HUDEP-2 (cell line): Measurements from ENCODE around the gene FAM228B.
"Not testable (repeated sequence)": the region's sequence is repeated elsewhere in the genome, so short reads cannot be mapped to it uniquely, and the experiment has no call there.

Source experiments
- DNase-seq, 76 experiments: peaks; one replicate each; lab custom pipeline; 2025; ENCODE audit not compliant: unreplicated experiment in 76 of 76; lab: John Stamatoyannopoulos, UW

FAM228B gene

DNA sequence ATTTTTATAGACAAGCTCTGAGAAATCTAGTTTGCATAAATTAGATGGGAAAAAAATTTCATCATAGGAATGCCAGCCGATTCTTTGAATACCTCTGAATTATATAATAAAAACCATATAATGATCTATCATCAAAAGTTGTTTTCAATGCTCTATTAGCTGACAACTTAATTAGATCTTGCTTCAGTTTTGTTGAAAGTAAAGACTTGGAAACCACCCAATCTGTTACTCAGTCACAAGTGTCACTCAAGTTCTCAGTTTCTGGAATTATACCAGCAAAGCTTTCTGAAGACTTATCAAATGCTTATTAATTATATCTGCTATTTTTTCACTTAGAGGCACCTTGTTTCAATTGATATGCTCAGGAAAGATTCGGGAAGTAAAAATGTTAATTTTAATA is 21.3 kb upstream of the FAM228B start:
- DNase-seq: no peak

GRCh38 chr2:24102677-24103076 is 20.6 kb upstream of the FAM228B start:
- no peak for DNase-seq

DNA sequence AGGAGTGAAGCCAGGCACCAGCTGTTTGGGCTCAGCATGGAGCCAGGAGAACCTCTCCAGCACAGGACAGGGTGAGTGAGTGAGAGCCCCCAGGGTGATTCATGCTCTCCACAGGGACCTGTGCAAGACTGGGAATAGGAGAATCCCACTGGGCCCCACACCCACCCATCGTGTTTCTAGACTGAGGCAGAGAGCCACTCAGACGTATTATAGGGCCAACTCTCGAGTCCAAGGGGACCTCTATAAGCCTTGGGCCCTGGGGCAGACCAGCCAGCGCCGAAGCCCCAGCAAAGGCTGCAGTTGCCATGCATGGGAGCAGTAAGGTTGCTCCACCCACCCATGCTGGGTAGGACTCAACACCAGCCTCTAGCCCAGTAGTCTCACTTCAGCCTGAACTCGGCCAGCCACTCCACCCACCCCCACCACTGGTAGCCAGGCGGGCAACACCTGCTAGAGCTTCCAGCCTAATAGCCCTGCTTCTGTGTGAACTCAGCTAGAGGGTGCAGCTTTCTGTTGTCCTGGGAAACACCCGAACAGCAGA is 19.1 kb upstream of the FAM228B start:
- no peak for DNase-seq

- DNase-seq: peak in 3 of 76 experiments; percentile 1 to 13 (median 8)
Observed at GRCh38 chr2:24104906-24105305, 18.4 kb upstream of the FAM228B start.

- DNase-seq: no peak
Observed at GRCh38 chr2:24105816-24106215, 17.5 kb upstream of the FAM228B start.

DNA sequence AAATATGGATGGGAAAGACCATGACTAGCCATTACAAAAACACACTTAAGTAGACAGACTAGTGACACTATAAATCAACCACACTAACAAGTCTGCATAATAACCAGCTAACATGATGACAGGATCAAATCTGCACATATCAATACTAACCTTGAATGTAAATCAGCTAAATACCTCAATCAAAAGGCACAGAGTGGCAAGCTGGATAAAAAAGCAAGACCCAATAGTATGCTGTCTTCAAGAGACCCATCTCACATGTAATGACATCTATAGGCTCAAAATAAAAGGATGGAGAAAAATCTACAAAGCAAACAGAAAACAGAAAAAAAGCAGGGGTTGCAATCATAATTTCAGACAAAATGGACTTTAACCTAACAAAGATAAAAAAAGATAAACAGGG is 16.5 kb upstream of the FAM228B start:
- no peak for DNase-seq

GRCh38 chr2:24107336-24107735 is 15.9 kb upstream of the FAM228B start:
- no peak for DNase-seq

GRCh38 chr2:24109431-24109830 is 13.8 kb upstream of the FAM228B start:
- not testable (repeated sequence) for DNase-seq

DNA sequence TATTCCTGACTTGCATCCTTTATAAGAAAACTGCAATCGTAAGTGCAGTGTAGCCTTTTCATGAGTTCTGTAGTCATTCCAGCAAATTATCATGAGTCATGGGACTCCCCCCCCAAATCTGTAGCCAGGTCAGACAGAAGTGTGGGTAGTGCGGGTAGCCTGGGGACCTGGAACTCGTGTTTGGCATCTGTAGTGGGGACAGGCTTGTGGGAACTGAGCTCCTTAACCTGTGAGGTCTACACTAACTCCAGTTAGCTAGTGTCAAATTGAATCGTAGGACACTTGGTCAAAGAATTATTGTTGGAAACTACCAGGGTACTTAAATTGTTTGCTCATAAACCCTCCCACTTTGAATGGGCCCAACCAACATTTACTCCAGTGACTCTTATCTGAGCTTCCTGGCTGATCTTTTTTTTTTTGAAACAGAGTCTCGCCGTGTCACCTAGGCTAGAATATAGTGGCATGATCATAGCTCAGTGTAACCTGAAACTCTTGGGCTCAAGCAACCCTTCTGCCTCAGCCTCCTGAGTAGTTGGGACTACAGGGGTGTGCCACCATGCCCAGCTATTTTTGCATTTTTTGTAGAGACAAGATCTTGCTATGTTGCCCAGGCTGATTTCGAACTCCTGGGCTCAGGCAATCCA is 12.5 kb upstream of the FAM228B start:
- DNase-seq: no peak

DNA sequence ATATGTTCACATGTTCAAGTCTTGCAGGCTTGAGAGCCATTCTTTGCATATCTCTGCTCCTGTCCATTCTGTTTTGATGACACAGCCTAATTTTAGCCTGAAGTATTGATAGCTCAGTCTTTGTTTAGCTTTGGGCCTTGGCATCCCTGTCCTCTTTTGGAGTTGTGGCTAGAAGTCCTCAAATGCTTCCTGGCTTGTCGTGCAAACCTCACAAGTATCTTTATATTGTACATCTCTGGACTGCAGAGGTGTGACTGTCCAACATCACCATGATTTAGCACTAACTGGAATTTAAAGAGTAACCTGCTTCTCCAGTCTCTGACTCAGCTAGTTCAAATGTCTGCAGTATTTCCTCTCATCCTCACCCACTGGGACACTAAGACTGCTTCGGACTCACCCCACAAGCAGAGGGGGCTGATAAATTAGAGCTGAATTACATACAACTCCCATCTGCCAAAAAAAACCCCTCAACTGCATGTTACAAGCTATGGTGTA is 11.8 kb upstream of the FAM228B start:
- no peak for DNase-seq

DNA sequence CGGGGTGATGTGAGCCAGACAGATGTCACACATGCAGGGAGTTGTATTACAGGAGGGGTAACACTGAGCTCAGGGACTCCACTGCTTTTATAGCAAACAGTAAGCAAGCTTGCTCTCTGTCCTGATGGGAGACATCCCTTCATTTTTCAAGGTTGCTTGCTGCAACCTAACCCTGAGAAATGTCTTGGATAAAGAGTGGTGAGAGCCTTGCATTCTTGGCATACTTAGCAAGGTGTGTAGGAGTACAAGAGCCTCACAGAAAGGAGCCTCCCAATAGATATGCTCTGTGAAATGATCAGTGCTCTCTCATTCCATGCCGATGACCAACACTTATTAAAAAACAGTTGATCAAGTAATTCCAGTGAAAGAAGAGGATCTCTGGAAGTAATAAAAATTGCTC is 8.2 kb upstream of the FAM228B start:
- DNase-seq: no peak

GRCh38 chr2:24117902-24118301 is 5.4 kb upstream of the FAM228B start:
- DNase-seq: no peak

- no peak for DNase-seq
Observed at GRCh38 chr2:24121066-24121465, 2.2 kb upstream of the FAM228B start.

DNA sequence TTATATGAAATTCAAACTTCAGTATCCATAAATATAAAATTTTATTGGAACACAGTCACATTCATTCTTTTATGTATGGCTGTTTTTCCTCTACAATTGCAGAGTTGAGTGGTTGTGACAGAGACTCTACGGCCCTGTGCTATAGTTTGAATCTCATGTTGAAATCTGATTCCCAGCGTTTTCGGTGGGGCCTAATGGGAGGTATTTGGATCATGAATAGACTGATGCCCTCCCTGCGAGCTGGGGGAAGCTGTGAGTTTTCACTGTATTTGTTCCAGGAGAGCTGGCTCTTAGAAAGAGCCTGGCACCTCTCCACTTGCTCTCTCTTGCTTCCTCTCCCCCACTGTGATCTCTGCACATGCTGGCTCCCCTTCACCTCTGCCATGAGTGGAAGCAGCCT is 1.8 kb upstream of the FAM228B start:
- DNase-seq: no peak

- DNase-seq: no peak
Observed at GRCh38 chr2:24122366-24123194, 689 bp upstream of the FAM228B start.

- peak in 9 of 76 experiments; percentile 5 to 29 (median 16) for DNase-seq
Observed at GRCh38 chr2:24123922-24124580, 782 bp downstream of the FAM228B start.

GRCh38 chr2:24125956-24126355 is 2.7 kb downstream of the FAM228B start:
- no peak for DNase-seq

DNA sequence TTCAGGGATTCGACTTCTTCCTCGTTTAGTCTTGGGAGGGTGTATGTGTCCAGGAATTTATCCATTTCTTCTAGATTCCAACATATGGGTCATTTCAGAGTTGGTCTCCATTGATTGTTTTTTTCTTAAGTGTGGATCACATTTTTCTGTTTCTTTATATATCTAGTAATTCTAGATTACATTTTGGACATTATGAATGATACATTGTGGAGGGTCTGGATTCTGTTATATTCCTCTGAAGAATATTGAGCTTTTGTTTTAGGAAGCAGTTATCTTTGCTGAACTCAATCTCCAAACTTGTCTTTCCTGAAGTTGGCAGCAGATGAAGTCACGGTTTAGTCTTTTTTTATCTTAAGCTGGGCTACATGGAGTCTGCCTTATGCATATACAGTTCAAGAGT is 9.3 kb downstream of the FAM228B start:
- DNase-seq: no peak

- DNase-seq: not testable (repeated sequence)
Observed at GRCh38 chr2:24140305-24140704, 17.0 kb downstream of the FAM228B start.

DNA sequence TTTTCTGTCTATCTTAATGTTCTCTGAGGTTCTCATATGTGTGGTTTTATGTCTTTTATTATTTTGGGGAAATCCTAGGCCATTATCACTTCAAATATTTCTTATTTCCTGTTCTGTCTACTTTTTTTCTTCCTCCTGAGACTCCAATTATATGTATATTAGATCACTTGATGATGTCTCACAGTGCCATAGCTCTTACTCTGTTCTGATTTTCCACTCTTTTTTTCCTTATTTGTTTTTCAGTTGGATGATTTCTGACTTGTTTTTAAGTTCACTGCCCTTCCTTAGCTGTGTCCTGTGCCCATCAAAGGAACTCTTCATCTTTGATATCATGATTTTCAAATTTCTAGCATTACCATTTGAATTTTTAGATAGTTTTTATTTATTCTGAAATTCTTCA is 24.1 kb downstream of the FAM228B start:
- DNase-seq: no peak
